ENCODE data around the gene CFD.

The CFD gene

DNA sequence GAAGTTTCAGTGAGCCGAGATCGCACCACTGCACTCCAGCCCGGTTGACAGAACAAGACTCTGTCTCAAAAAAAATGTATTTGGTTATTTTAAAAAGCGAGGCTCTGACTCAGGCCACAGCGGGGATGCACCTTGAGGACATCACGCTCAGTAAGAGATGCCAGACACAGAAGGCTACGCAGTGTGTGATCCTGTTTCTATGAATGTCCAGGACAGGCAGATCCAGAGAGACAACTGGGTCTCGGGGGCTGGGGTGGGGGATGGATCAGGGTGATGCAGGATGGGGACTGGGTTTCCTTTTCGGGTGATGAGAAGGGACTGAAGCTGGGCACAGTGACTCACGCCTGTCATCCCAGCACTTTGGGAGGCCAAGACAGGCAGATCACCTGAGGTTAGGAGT, 28.1 kb downstream of the CFD start:
- H4K20me1 ChIP-seq (ENCODE audit: insufficient read depth, low read length, poor library complexity, severe bottlenecking) = peaks cover 3% of the 10 kb centered on the region
- H3K27me3 ChIP-seq (ENCODE audit: insufficient read depth, low read length, poor library complexity, severe bottlenecking) = no peaks in the 10 kb centered on the region
- H3F3A ChIP-seq (ENCODE audit: low read depth) = no peaks in the 10 kb centered on the region
- H2AFZ ChIP-seq (ENCODE audit: low read length) = no peak overlapping the region
- H3K9me3 ChIP-seq (ENCODE audit: insufficient read depth, low read depth, low read length) = no peaks in the 10 kb centered on the region
- TF ChIP-seq, protein P1, sequence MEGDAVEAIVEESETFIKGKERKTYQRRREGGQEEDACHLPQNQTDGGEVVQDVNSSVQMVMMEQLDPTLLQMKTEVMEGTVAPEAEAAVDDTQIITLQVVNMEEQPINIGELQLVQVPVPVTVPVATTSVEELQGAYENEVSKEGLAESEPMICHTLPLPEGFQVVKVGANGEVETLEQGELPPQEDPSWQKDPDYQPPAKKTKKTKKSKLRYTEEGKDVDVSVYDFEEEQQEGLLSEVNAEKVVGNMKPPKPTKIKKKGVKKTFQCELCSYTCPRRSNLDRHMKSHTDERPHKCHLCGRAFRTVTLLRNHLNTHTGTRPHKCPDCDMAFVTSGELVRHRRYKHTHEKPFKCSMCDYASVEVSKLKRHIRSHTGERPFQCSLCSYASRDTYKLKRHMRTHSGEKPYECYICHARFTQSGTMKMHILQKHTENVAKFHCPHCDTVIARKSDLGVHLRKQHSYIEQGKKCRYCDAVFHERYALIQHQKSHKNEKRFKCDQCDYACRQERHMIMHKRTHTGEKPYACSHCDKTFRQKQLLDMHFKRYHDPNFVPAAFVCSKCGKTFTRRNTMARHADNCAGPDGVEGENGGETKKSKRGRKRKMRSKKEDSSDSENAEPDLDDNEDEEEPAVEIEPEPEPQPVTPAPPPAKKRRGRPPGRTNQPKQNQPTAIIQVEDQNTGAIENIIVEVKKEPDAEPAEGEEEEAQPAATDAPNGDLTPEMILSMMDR (conservative IDR thresholded peaks at IDR 0.05; ENCODE audit: low read length) = no peak
- TF ChIP-seq EZH2phosphoT487 (IDR thresholded peaks at IDR 0.05; ENCODE audit: borderline replicate concordance) = no peak
- H3K36me3 ChIP-seq (ENCODE audit: insufficient read depth, low read length) = peaks cover 2% of the 10 kb centered on the region; the same call in 1 of the 2 replicates
- peaks cover 14% of the 10 kb centered on the region; the same call in 1 of the 2 replicates for H3K79me2 ChIP-seq (ENCODE audit: insufficient read depth, low read length)
- H3K4me2 ChIP-seq (ENCODE audit: low read depth, low read length, poor library complexity, severe bottlenecking) = no peak overlapping the region
- H3K4me3 ChIP-seq (ENCODE audit: low read length, poor library complexity, severe bottlenecking) = no peak overlapping the region
- H3K4me1 ChIP-seq (ENCODE audit: insufficient read depth, low read length, poor library complexity, severe bottlenecking) = no peaks in the 10 kb centered on the region
- H3K9ac ChIP-seq (ENCODE audit: low read depth, low read length, poor library complexity, severe bottlenecking) = no peak overlapping the region
- H3K9me2 ChIP-seq (replicated peaks; ENCODE audit: low read depth, low read length) = no peaks in the 10 kb centered on the region

DNA sequence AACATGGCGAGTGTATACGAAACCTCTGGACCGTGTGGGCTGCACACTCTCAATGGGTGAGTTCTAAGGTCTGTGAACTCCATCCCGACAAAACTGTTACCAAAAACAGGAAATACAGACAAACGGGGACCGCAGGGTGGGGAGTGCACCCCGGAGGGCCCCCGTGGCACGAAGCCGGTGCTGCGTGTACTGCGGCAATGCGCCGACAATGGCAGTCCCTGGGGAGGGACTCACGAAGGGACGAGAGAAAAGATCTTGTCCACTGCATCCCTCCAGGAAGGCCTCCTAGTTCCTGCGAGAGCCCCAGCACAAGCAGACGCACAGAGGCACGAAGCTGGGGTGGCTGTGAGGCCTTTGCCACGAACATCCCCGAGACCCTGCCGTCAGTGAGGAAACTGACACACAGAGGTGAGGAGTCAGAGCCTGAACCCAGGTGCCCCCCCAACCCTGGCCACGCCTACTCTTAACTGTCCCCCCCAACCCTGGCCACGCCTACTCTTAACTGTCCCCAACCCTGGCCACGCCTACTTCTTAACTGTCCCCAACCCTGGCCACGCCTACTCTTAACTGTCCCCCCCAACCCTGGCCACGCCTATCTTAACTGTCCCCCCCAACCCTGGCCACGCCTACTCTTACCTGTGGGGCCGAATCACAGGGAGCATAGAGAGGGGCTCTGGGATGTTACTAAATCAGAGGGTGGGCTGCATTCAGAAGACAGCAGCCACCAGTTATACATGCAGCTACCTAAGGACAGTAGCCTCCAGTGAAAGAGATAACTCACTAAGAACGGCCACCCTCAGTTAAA, 29.3 kb downstream of the CFD start:
- no peak overlapping the region for H2AFZ ChIP-seq (ENCODE audit: low read length)
- no peak overlapping the region for H3K4me2 ChIP-seq (ENCODE audit: low read depth, low read length, poor library complexity, severe bottlenecking)
- H3K4me1 ChIP-seq (ENCODE audit: insufficient read depth, low read length, poor library complexity, severe bottlenecking) = no peaks in the 10 kb centered on the region
- H3K4me3 ChIP-seq (ENCODE audit: low read length, poor library complexity, severe bottlenecking) = no peak overlapping the region
- H3K79me2 ChIP-seq (ENCODE audit: insufficient read depth, low read length) = peaks cover 14% of the 10 kb centered on the region; the same call in 1 of the 2 replicates
- H3K9ac ChIP-seq (ENCODE audit: low read depth, low read length, poor library complexity, severe bottlenecking) = no peak overlapping the region
- H4K20me1 ChIP-seq (ENCODE audit: insufficient read depth, low read length, poor library complexity, severe bottlenecking) = peaks cover 3% of the 10 kb centered on the region
- no peaks in the 10 kb centered on the region for H3F3A ChIP-seq (ENCODE audit: low read depth)
- TF ChIP-seq, protein P1 (conservative IDR thresholded peaks at IDR 0.05; ENCODE audit: low read length) = no peak
- no peak for TF ChIP-seq EZH2phosphoT487 (IDR thresholded peaks at IDR 0.05; ENCODE audit: borderline replicate concordance)
- H3K9me2 ChIP-seq (replicated peaks; ENCODE audit: low read depth, low read length) = no peaks in the 10 kb centered on the region
- H3K9me3 ChIP-seq (ENCODE audit: insufficient read depth, low read depth, low read length) = no peaks in the 10 kb centered on the region
- H3K27me3 ChIP-seq (ENCODE audit: insufficient read depth, low read length, poor library complexity, severe bottlenecking) = no peaks in the 10 kb centered on the region
- H3K36me3 ChIP-seq (ENCODE audit: insufficient read depth, low read length) = peaks cover 2% of the 10 kb centered on the region; the same call in 1 of the 2 replicates

DNA sequence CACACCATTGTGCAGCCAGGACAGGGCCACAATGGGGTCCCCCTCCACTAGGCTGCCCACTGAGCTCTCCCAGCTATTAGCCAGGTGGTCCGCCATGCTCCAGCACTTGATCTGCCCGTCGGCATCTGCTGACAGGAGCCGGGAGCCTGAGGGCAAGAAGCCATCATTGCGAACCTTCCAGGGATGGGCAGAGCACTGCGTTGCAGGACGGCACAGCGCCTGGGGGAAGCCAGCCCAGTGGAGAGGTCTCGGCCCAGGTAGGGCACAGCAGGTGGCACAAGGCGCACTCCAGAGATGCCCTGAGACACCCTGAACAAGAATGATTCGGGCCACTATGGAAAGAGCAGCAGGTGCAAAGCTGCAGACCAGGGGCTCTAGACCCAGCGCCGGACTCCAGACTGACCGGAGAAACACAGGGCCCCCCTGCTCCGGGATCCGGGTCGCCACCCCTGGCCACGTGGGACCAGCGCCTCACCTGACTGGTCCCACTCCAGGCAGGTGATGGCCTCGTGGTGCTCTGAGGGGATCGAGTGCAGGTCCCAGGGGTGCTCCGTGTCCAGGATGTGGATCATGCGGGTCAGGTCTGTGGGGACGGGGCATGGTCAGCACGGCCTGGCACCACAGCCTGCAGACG, 30.3 kb downstream of the CFD start:
- Histone ChIP-seq H3K36me3 (ENCODE audit: insufficient read depth, low read length) (peaks cover 2% of the 10 kb centered on the region; the same call in 1 of the 2 replicates), H3K79me2 (ENCODE audit: insufficient read depth, low read length) (peaks cover 14% of the 10 kb centered on the region; the same call in 1 of the 2 replicates), H3F3A (ENCODE audit: low read depth) (no peaks in the 10 kb centered on the region), H3K27me3 (ENCODE audit: insufficient read depth, low read length, poor library complexity, severe bottlenecking) (no peaks in the 10 kb centered on the region), H3K4me3 (ENCODE audit: low read length, poor library complexity, severe bottlenecking) (no peak overlapping the region), H2AFZ (ENCODE audit: low read length) (no peak overlapping the region), H4K20me1 (ENCODE audit: insufficient read depth, low read length, poor library complexity, severe bottlenecking) (peaks cover 3% of the 10 kb centered on the region), H3K4me2 (ENCODE audit: low read depth, low read length, poor library complexity, severe bottlenecking) (no peak overlapping the region), H3K9ac (ENCODE audit: low read depth, low read length, poor library complexity, severe bottlenecking) (no peak overlapping the region), H3K9me2 (replicated peaks; ENCODE audit: low read depth, low read length) (no peaks in the 10 kb centered on the region), H3K9me3 (ENCODE audit: insufficient read depth, low read depth, low read length) (no peaks in the 10 kb centered on the region), H3K4me1 (ENCODE audit: insufficient read depth, low read length, poor library complexity, severe bottlenecking) (no peaks in the 10 kb centered on the region)
- TF ChIP-seq EZH2phosphoT487 (IDR thresholded peaks at IDR 0.05; ENCODE audit: borderline replicate concordance) = no peak
- TF ChIP-seq, protein P1 (conservative IDR thresholded peaks at IDR 0.05; ENCODE audit: low read length) = no peak
